Left ventricle myocardium inferior (tissue), 1 donor: ENCODE measurements around the gene USP26. TPM values are rescaled to one million over a fixed set of nuclear protein-coding genes. Genes with fewer than 3 reads are reported as not detected.
"Not testable (repeated sequence)": the region's sequence is repeated elsewhere in the genome, so short reads cannot be mapped to it uniquely, and the experiment has no call there.

Experiments
- DNase-seq: peaks from one replicate; pipeline ENCODE4 v3.0.0-alpha.2; 2020
- H3K27ac ChIP-seq: fragments of 200-600 bp; replicated peaks from 2 replicates; pipeline ENCODE4 v1.8.0; 2021
- H3K27me3 ChIP-seq: fragments of 200-600 bp; 2 replicates; pipeline ENCODE4 v1.8.0; 2021; ENCODE audit warnings: low read depth
- H3K36me3 ChIP-seq: fragments of 200-600 bp; 2 replicates; pipeline ENCODE4 v1.8.0; 2021
- H3K4me1 ChIP-seq: fragments of 200-600 bp; 2 replicates; pipeline ENCODE4 v1.8.0; 2021
- H3K4me3 ChIP-seq: fragments of 200-600 bp; 2 replicates; pipeline ENCODE4 v1.8.0; 2021; ENCODE audit warnings: mild to moderate bottlenecking, moderate library complexity
- H3K9me3 ChIP-seq: fragments of 200-600 bp; replicated peaks from 2 replicates; pipeline ENCODE4 v1.8.0; 2021
- intact Hi-C: fragments of 100-400 bp; cut with micrococcal nuclease; formaldehyde crosslinking; loops from one replicate; pipeline ENCODE4 v1.11.0; 2022
- total RNA-seq: library from RNA; stranded (reverse); fragmentation: NEBNext Ultra II Directional; extraction: Animal tissue kit (Norgen Biotek cat#: 25700); gene quantifications from one replicate; pipeline ENCODE4 v1.2.1, GENCODE V29; 2021
- TF ChIP-seq, protein P1 (sequence below): fragments of 200-600 bp; IDR thresholded peaks from 2 replicates; pipeline ENCODE4 v1.8.0; 2021; ENCODE audit warnings: antibody characterized with exemption, mild to moderate bottlenecking, borderline replicate concordance
- donor health status: DM: no; HTN: yes; CAD: no; lungs with severe emphysema.

The USP26 gene
- total RNA-seq, 1 donor from 2014 or later = not detected

DNA sequence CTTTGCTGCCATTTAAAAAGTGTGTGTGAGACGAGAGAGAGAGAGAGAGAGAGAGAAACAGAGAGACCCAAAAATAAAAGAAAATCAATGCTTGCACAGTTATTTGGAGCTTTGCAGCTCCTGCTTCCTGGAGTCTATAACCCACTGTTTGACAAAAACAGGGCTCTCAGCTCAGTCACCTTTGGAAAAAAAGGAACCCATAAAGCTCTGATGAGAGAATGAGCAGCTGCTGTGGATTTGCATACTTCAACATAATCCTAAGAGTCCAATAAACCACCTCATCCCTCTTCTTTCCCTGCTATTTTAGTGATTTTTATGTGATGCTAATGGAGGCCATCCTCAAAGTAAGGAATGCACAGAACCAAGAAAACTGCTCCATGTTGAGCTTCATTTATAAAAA lies 50.3 kb downstream of the USP26 start:
- no peaks in the 10 kb centered on the region for H3K9me3 ChIP-seq
- H3K4me1 ChIP-seq = no peaks in the 10 kb centered on the region
- intact Hi-C loops = no loop called here
- H3K4me3 ChIP-seq = no peak overlapping the region
- no peaks in the 10 kb centered on the region for H3K36me3 ChIP-seq
- TF ChIP-seq, protein P1, sequence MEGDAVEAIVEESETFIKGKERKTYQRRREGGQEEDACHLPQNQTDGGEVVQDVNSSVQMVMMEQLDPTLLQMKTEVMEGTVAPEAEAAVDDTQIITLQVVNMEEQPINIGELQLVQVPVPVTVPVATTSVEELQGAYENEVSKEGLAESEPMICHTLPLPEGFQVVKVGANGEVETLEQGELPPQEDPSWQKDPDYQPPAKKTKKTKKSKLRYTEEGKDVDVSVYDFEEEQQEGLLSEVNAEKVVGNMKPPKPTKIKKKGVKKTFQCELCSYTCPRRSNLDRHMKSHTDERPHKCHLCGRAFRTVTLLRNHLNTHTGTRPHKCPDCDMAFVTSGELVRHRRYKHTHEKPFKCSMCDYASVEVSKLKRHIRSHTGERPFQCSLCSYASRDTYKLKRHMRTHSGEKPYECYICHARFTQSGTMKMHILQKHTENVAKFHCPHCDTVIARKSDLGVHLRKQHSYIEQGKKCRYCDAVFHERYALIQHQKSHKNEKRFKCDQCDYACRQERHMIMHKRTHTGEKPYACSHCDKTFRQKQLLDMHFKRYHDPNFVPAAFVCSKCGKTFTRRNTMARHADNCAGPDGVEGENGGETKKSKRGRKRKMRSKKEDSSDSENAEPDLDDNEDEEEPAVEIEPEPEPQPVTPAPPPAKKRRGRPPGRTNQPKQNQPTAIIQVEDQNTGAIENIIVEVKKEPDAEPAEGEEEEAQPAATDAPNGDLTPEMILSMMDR = no peak
- no peak for DNase-seq
- no peaks in the 10 kb centered on the region for H3K27me3 ChIP-seq
- H3K27ac ChIP-seq = no peak overlapping the region

DNA sequence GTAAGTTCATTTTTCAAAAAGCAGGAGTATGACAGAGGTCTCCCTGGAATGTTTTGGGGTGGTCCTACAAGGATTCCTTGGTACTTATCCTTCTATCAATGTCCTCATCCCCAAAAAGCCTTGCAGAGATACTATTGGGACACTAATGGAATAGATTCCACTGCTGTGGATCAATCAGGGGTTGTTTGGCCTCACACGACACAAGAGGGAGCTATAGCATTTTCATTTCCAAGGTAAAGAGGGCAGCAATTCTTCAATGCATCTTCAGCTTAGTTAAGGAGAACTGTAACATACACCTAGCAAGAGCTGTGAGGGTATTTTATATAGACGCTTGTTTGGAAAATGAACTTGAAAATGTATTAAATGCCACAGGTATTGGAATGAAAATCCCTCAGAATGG lies 50.9 kb downstream of the USP26 start:
- no peak overlapping the region for H3K27ac ChIP-seq
- H3K36me3 ChIP-seq = no peaks in the 10 kb centered on the region
- TF ChIP-seq, protein P1 = no peak
- intact Hi-C loops = no loop called here
- no peaks in the 10 kb centered on the region for H3K27me3 ChIP-seq
- H3K9me3 ChIP-seq = no peaks in the 10 kb centered on the region
- no peak overlapping the region for H3K4me3 ChIP-seq
- no peaks in the 10 kb centered on the region for H3K4me1 ChIP-seq
- no peak for DNase-seq

DNA sequence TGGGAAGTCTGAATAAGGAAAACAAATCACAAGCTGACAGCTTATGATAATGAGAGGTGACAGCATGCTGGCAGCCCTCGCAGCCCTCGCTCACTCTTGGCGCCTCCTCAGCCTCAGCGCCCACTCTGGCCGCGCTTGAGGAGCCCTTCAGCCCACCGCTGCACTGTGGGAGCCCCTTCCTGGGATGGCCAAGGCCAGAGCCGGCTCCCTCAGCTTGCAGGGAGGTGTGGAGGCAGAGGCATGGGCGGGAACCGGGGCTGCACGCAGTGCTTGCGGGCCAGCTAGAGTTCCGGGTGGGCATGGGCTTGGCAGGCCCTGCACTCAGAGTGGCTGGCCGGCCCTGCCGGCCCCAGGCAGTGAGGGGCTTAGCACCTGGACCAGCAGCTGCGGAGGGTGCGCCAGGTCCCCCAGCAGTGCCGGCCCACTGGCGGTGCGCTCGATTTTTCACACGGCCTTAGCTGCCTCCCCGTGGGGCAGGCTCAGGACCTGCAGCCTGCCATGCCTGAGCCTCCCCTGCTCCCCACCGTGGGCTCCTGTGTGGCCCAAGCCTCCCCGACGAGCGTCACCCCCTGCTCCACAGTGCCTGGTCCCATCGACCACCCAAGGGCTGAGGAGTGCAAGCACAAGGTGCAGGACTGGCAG lies 52.6 kb downstream of the USP26 start:
- H3K36me3 ChIP-seq, H3K4me3 ChIP-seq, intact Hi-C loops, H3K9me3 ChIP-seq, H3K27me3 ChIP-seq, H3K27ac ChIP-seq, DNase-seq, H3K4me1 ChIP-seq: not testable (repeated sequence)

DNA sequence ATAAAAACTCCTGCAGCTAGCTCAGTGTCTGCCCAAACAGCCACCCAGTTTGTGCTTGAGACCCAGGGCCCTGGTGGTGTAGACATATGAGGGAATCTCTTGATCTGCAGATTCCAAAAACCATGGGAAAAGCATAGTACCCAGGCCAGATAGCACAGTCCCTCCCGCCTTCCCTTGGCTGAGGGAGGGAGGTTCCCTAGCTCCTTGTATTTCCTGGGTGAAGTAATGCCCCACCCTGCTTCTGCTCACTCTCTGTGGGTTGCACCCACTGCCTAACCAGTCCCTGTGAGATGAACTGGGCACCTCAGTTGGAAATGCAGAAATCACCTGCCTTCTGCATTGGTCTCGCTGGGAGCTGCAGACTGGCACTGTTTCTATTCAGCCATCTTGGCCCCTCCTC lies 54.6 kb downstream of the USP26 start:
- TF ChIP-seq, protein P1 = no peak
- Histone ChIP-seq H3K9me3 (no peaks in the 10 kb centered on the region), H3K27me3 (no peaks in the 10 kb centered on the region), H3K4me1 (no peaks in the 10 kb centered on the region), H3K36me3 (no peaks in the 10 kb centered on the region), H3K4me3 (no peak overlapping the region), H3K27ac (no peak overlapping the region)
- DNase-seq = no peak
- intact Hi-C loops = no loop called here

DNA sequence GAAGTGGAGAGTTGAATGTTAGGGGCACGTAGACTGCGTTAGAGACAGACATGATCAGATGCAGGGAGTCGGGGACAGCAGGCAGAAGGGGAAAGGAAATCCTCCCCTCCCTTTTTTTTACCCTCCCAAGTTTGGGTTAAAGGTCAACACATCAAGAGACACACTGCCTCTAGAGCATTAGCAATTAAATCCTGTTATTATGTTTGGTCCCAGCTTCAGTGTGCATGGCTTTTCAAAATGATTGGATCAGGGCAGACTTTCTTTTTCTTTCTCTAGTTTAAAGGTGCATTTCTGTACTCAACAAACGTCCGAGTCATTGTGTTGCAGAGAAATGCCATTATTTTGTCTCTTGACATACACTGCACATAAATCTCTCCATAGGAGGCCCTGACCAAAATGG lies 63.9 kb downstream of the USP26 start:
- Histone ChIP-seq H3K27ac (no peak overlapping the region), H3K4me1 (no peaks in the 10 kb centered on the region), H3K27me3 (no peaks in the 10 kb centered on the region), H3K36me3 (no peaks in the 10 kb centered on the region), H3K4me3 (no peak overlapping the region), H3K9me3 (no peaks in the 10 kb centered on the region)
- no peak for DNase-seq
- TF ChIP-seq, protein P1 = no peak
- intact Hi-C loops = no loop called here

DNA sequence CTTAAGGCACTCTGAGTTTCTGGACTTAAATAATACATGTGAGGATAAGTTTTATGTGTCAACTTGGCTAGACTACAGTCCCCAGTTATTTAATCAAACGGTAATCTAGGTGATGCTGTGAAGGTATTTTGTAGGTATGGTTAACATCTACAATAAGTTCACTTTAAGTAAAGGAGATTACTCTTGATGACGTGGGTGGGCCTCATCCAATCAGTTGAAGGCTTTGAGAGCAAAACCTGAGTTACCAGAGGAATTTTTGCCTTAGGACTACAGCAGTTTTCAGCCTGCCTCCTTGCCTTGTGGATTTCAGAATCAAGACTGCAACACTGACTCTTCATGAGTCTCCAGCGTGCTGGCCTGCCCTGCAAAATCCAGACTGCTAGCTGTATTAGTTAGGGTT lies 78.7 kb downstream of the USP26 start:
- no peak overlapping the region for H3K4me3 ChIP-seq
- H3K4me1 ChIP-seq = no peaks in the 10 kb centered on the region
- no peaks in the 10 kb centered on the region for H3K9me3 ChIP-seq
- intact Hi-C loops = no loop called here
- no peak for DNase-seq
- TF ChIP-seq, protein P1 = no peak
- H3K36me3 ChIP-seq = no peaks in the 10 kb centered on the region
- H3K27ac ChIP-seq = no peak overlapping the region
- no peaks in the 10 kb centered on the region for H3K27me3 ChIP-seq
